ENCODE measurements around the gene LGALS7.

Gene LGALS7

GRCh38 chr19:38730731-38731589, 42.4 kb downstream of the LGALS7 start:
- Histone ChIP-seq H3K4me1 (ENCODE audit: control insufficient read depth, insufficient read depth, low read length, unreplicated experiment) (peaks cover 17% of the 10 kb centered on the region), H3K27me3 (ENCODE audit: insufficient read depth, low read length) (no peaks in the 10 kb centered on the region), H2AFZ (ENCODE audit: low read length, unreplicated experiment) (no peak overlapping the region), H3K4me3 (ENCODE audit: low read depth, low read length) (no peak overlapping the region), H3K36me3 (ENCODE audit: insufficient read depth, low read length) (no peaks in the 10 kb centered on the region), H3K79me2 (ENCODE audit: control insufficient read depth, insufficient read depth, low read length, unreplicated experiment) (no peaks in the 10 kb centered on the region), H3K27ac (ENCODE audit: low read depth, low read length) (no peak overlapping the region)

DNA sequence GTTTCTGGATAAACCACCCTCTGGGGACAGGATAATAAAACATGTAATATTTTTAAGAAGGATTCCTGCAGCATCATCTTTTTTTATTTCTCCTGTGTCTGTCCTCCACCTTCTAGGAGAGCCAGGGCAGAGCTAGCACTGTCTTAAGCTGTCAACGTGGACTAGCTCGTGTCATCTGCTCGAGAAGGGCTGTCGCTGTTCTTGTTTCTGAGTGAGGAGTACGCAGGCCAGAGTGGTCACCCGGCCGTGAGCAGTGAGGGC, 42.9 kb downstream of the LGALS7 start:
- no peak overlapping the region for H3K27ac ChIP-seq (ENCODE audit: low read depth, low read length)
- H2AFZ ChIP-seq (ENCODE audit: low read length, unreplicated experiment), result no peak overlapping the region
- H3K27me3 ChIP-seq (ENCODE audit: insufficient read depth, low read length), result no peaks in the 10 kb centered on the region
- no peaks in the 10 kb centered on the region for H3K36me3 ChIP-seq (ENCODE audit: insufficient read depth, low read length)
- no peaks in the 10 kb centered on the region for H3K79me2 ChIP-seq (ENCODE audit: control insufficient read depth, insufficient read depth, low read length, unreplicated experiment)
- no peak overlapping the region for H3K4me3 ChIP-seq (ENCODE audit: low read depth, low read length)
- H3K4me1 ChIP-seq (ENCODE audit: control insufficient read depth, insufficient read depth, low read length, unreplicated experiment), result peaks cover 17% of the 10 kb centered on the region

DNA sequence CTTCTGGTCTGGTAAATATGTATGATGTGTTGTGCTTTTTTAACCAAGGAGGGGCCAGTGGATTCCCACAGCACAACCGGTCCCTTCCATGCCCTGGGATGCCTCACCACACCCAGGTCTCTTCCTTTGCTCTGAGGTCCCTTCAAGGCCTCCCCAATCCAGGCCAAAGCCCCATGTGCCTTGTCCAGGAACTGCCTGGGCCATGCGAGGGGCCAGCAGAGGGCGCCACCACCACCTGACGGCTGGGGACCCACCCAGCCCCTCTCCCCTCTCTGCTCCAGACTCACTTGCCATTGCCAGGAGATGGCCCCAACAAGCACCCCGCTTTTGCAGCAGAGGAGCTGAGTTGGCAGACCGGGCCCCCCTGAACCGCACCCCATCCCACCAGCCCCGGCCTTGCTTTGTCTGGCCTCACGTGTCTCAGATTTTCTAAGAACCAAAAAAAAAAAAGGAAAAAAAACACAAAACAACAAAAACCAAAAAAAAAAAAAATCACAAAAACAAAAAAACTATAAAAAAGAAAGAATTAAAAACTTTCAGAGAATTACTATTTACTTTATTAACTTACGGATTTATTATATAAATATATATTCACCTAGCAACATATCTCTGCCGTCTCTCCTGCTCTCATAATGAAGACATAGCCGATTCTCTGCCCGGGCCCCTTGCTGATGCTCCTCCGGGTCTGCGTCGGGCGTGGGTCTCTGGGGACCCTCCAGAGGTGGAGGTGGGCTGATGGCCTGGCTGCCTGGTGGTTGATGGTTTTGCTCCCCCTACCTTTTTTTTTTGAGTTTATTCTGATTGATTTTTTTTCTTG, 43.5 kb downstream of the LGALS7 start:
- Histone ChIP-seq H3K4me3 (ENCODE audit: low read depth, low read length) (no peak overlapping the region), H2AFZ (ENCODE audit: low read length, unreplicated experiment) (no peak overlapping the region), H3K79me2 (ENCODE audit: control insufficient read depth, insufficient read depth, low read length, unreplicated experiment) (no peaks in the 10 kb centered on the region), H3K27me3 (ENCODE audit: insufficient read depth, low read length) (no peaks in the 10 kb centered on the region), H3K36me3 (ENCODE audit: insufficient read depth, low read length) (no peaks in the 10 kb centered on the region), H3K4me1 (ENCODE audit: control insufficient read depth, insufficient read depth, low read length, unreplicated experiment) (peaks cover 17% of the 10 kb centered on the region), H3K27ac (ENCODE audit: low read depth, low read length) (no peak overlapping the region)

DNA sequence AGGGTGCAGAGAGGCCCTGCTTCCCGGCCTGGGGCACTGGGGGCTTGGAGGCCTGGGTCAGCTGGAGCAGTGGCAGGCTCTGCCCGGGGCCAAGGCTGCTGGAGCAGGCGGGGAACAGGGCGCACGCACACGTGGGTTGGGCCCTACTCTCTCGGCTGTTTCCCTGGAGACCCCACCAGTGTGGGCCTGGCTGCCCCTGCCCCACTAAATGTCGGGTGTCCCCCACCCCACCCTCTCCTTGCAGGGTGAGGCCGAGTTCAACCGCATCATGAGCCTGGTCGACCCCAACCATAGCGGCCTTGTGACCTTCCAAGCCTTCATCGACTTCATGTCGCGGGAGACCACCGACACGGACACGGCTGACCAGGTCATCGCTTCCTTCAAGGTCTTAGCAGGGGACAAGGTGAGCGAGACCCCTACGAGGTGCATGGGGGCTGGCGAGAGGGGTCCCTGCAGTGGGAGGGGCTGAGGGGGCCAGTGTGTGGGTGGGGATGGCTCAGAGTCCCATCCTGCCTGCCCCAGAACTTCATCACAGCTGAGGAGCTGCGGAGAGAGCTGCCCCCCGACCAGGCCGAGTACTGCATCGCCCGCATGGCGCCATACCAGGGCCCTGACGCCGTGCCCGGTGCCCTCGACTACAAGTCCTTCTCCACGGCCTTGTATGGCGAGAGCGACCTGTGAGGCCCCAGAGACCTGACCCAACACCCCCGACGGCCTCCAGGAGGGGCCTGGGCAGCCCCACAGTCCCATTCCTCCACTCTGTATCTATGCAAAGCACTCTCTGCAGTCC, 44.4 kb downstream of the LGALS7 start:
- Histone ChIP-seq H3K27ac (ENCODE audit: low read depth, low read length) (no peak overlapping the region), H2AFZ (ENCODE audit: low read length, unreplicated experiment) (no peak overlapping the region), H3K4me1 (ENCODE audit: control insufficient read depth, insufficient read depth, low read length, unreplicated experiment) (peaks cover 9% of the 10 kb centered on the region), H3K4me3 (ENCODE audit: low read depth, low read length) (no peak overlapping the region), H3K36me3 (ENCODE audit: insufficient read depth, low read length) (no peaks in the 10 kb centered on the region), H3K79me2 (ENCODE audit: control insufficient read depth, insufficient read depth, low read length, unreplicated experiment) (no peaks in the 10 kb centered on the region), H3K27me3 (ENCODE audit: insufficient read depth, low read length) (no peaks in the 10 kb centered on the region)

GRCh38 chr19:38727868-38728660, 45.3 kb downstream of the LGALS7 start:
- Histone ChIP-seq H3K4me1 (ENCODE audit: control insufficient read depth, insufficient read depth, low read length, unreplicated experiment) (no peaks in the 10 kb centered on the region), H3K27ac (ENCODE audit: low read depth, low read length) (no peak overlapping the region), H2AFZ (ENCODE audit: low read length, unreplicated experiment) (no peak overlapping the region), H3K4me3 (ENCODE audit: low read depth, low read length) (no peak overlapping the region), H3K36me3 (ENCODE audit: insufficient read depth, low read length) (no peaks in the 10 kb centered on the region), H3K79me2 (ENCODE audit: control insufficient read depth, insufficient read depth, low read length, unreplicated experiment) (no peaks in the 10 kb centered on the region), H3K27me3 (ENCODE audit: insufficient read depth, low read length) (no peaks in the 10 kb centered on the region)

DNA sequence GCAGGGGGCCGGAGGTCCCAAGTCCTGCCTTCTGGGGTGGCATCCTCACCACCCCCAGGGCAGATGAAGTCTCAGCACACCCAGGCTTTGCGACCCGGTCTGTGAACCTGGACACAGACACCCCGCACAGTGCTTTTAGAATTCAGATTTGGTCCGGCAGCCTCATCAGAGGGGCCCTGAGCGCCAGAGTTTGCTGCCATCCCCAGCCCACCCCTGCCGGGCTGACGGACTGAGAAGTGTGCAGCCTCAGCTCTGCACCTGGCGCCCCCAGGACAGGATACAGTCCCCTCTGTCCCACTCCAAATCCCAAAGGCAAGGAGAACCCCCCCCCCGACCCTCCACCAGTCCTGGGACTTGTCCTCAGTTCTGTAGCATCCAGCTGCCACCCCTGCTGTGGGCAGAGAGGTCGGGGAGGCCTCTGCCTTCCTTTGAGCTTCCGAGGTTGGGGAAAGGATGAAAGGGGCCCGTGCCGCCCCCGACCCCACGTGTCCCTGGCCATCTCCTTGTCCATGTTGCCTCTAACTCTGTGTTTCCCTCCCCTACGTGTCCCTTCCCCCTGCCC, 45.9 kb downstream of the LGALS7 start:
- Histone ChIP-seq H3K36me3 (ENCODE audit: insufficient read depth, low read length) (no peaks in the 10 kb centered on the region), H2AFZ (ENCODE audit: low read length, unreplicated experiment) (no peak overlapping the region), H3K27ac (ENCODE audit: low read depth, low read length) (no peak overlapping the region), H3K4me1 (ENCODE audit: control insufficient read depth, insufficient read depth, low read length, unreplicated experiment) (no peaks in the 10 kb centered on the region), H3K79me2 (ENCODE audit: control insufficient read depth, insufficient read depth, low read length, unreplicated experiment) (no peaks in the 10 kb centered on the region), H3K27me3 (ENCODE audit: insufficient read depth, low read length) (no peaks in the 10 kb centered on the region), H3K4me3 (ENCODE audit: low read depth, low read length) (no peak overlapping the region)

DNA sequence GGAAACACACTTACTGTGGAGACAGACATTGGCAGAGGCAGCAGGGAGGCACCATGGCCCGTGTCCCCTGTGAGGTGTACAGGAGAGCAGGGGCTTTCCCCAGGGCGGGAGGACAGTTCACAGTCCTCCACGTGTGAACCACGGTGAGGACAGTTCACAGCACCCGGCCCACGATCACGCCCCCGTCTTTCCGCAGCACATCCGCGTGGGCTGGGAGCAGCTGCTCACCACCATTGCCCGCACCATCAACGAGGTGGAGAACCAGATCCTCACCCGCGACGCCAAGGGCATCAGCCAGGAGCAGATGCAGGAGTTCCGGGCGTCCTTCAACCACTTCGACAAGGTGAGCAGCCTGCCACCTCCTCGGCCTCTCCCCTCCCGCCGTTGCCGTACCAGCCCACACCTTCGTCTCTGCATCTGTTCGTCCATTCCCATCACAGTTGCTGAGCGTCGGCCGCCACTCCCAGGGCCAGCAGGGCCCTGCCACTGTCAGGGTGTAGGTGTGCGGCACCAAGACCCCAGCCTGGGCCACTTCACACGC, 46.5 kb downstream of the LGALS7 start:
- H3K36me3 ChIP-seq (ENCODE audit: insufficient read depth, low read length), result no peaks in the 10 kb centered on the region
- no peak overlapping the region for H3K27ac ChIP-seq (ENCODE audit: low read depth, low read length)
- H3K4me1 ChIP-seq (ENCODE audit: control insufficient read depth, insufficient read depth, low read length, unreplicated experiment), result no peaks in the 10 kb centered on the region
- no peak overlapping the region for H3K4me3 ChIP-seq (ENCODE audit: low read depth, low read length)
- H2AFZ ChIP-seq (ENCODE audit: low read length, unreplicated experiment), result no peak overlapping the region
- H3K27me3 ChIP-seq (ENCODE audit: insufficient read depth, low read length), result no peaks in the 10 kb centered on the region
- no peaks in the 10 kb centered on the region for H3K79me2 ChIP-seq (ENCODE audit: control insufficient read depth, insufficient read depth, low read length, unreplicated experiment)

DNA sequence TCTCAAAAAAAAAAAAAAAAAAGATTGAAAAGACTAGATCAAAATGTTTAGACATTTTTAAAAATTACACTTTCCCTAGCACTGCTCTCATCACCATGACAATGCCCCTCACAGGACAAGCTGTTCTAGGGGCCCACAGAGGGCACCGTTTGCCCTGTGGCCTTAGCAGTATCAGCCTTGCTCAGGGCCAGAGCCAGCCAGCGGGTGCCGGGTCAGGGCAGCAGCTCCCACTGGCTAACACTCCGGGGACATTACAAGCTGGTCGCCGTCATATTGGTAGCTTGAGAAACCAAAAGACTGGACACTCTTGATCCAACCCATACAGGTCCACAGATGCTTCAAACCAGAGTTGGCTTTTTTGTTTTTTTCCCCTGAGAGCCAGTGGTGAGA, 47.0 kb downstream of the LGALS7 start:
- H3K79me2 ChIP-seq (ENCODE audit: control insufficient read depth, insufficient read depth, low read length, unreplicated experiment), result no peaks in the 10 kb centered on the region
- no peaks in the 10 kb centered on the region for H3K27me3 ChIP-seq (ENCODE audit: insufficient read depth, low read length)
- no peak overlapping the region for H2AFZ ChIP-seq (ENCODE audit: low read length, unreplicated experiment)
- no peaks in the 10 kb centered on the region for H3K36me3 ChIP-seq (ENCODE audit: insufficient read depth, low read length)
- no peak overlapping the region for H3K4me3 ChIP-seq (ENCODE audit: low read depth, low read length)
- H3K4me1 ChIP-seq (ENCODE audit: control insufficient read depth, insufficient read depth, low read length, unreplicated experiment), result no peaks in the 10 kb centered on the region
- H3K27ac ChIP-seq (ENCODE audit: low read depth, low read length), result no peak overlapping the region

- Histone ChIP-seq H3K27me3 (ENCODE audit: insufficient read depth, low read length) (no peaks in the 10 kb centered on the region), H3K4me1 (ENCODE audit: control insufficient read depth, insufficient read depth, low read length, unreplicated experiment) (no peaks in the 10 kb centered on the region), H3K27ac (ENCODE audit: low read depth, low read length) (no peak overlapping the region), H3K79me2 (ENCODE audit: control insufficient read depth, insufficient read depth, low read length, unreplicated experiment) (no peaks in the 10 kb centered on the region), H2AFZ (ENCODE audit: low read length, unreplicated experiment) (no peak overlapping the region), H3K36me3 (ENCODE audit: insufficient read depth, low read length) (0 out of 2 replicates have a peak, but pooled peaks cover 4% of the 10 kb centered on the region), H3K4me3 (ENCODE audit: low read depth, low read length) (no peak overlapping the region)
Measured at GRCh38 chr19:38725469-38726283, 47.6 kb downstream of the LGALS7 start.

Data from ACC112 (cell line).